ENCODE measurements around the gene NDUFA5. TPM values are rescaled to one million over a fixed set of nuclear protein-coding genes. Genes with fewer than 3 reads are reported as not detected.

NDUFA5 gene
- total RNA-seq, 4 donors from 2014 or later = 29.9 to 78.3 (median 56.8) TPM

GRCh38 chr7:123498031-123498430, 59.6 kb downstream of the NDUFA5 start:
- in situ Hi-C loops (cut with MboI; ENCODE audit: low pct_ligation_motif_present in 1 of 4, low pct_unique_long_range_greater_than_20kb in 1 of 4, low sequenced_read_pairs in 3 of 4) = loop anchor here in 1 of 4 donors (10.0 kb wide), 1 partner anchor 367 kb away; no protein-coding TSS in a partner anchor
- H3K36me3 ChIP-seq = no peaks in the 10 kb centered on the region
- H3K4me1 ChIP-seq = peaks cover 0 to 6% (median 2%) of the 10 kb centered on the region in 4 donors
- no peak for TF ChIP-seq POLR2A (IDR thresholded peaks at IDR 0.05)
- no peak for TF ChIP-seq EP300 (IDR thresholded peaks at IDR 0.05; ENCODE audit: low read depth)
- TF ChIP-seq CTCF (IDR thresholded peaks at IDR 0.05) = no peak
- TF ChIP-seq POLR2AphosphoS5 (IDR thresholded peaks at IDR 0.05) = no peak
- 96% methylated on average over 1 of the region's 1 CpG; no CpG with 5 or more reads in 1 of the 2 donors for WGBS, 2 donors (ENCODE audit: low coverage in 1 of 2)
- no peaks in the 10 kb centered on the region for H3K9me3 ChIP-seq
- no peak for DNase-seq
- no peak overlapping the region for H3K27ac ChIP-seq
- no peak overlapping the region for H3K4me3 ChIP-seq
- no peaks in the 10 kb centered on the region for H3K27me3 ChIP-seq
- intact Hi-C loops (cut with DNase I; ENCODE audit: low total_unique reads) = no loop called here

- peaks cover 0 to 6% (median 2%) of the 10 kb centered on the region in 4 donors for H3K4me1 ChIP-seq
- DNase-seq = peak; percentile 13
- no peak overlapping the region for H3K27ac ChIP-seq
- TF ChIP-seq CTCF (IDR thresholded peaks at IDR 0.05) (peak; percentile 54 to 73 (median 71)), POLR2AphosphoS5 (IDR thresholded peaks at IDR 0.05) (no peak)
- no peaks in the 10 kb centered on the region for H3K36me3 ChIP-seq
- H3K27me3 ChIP-seq = no peaks in the 10 kb centered on the region
- intact Hi-C loops (cut with DNase I; ENCODE audit: low total_unique reads) (no loop called here), in situ Hi-C loops (cut with MboI; ENCODE audit: low pct_ligation_motif_present in 1 of 4, low pct_unique_long_range_greater_than_20kb in 1 of 4, low sequenced_read_pairs in 3 of 4) (loop anchor here in 1 of 4 donors (10.0 kb wide), 1 partner anchor 371 kb away; no protein-coding TSS in a partner anchor)
- WGBS, 2 donors (ENCODE audit: low coverage in 1 of 2) = 2 to 9% methylated on average over 3 of the region's 3 CpGs
- no peaks in the 10 kb centered on the region for H3K9me3 ChIP-seq
- no peak overlapping the region for H3K4me3 ChIP-seq
These were observed 63.3 kb downstream of the NDUFA5 start for GRCh38 chr7:123494193-123494796.

GRCh38 chr7:123492485-123492884, 65.1 kb downstream of the NDUFA5 start:
- H3K4me3 ChIP-seq = no peak overlapping the region
- intact Hi-C loops (cut with DNase I; ENCODE audit: low total_unique reads) = no loop called here
- in situ Hi-C loops (cut with MboI; ENCODE audit: low pct_ligation_motif_present in 1 of 4, low pct_unique_long_range_greater_than_20kb in 1 of 4, low sequenced_read_pairs in 3 of 4) = loop anchor here in 1 of 4 donors (10.0 kb wide), 1 partner anchor 372 kb away; no protein-coding TSS in a partner anchor
- no peak for TF ChIP-seq EP300 (IDR thresholded peaks at IDR 0.05; ENCODE audit: low read depth)
- TF ChIP-seq POLR2A (IDR thresholded peaks at IDR 0.05) = no peak
- TF ChIP-seq POLR2AphosphoS5 (IDR thresholded peaks at IDR 0.05) = no peak
- no peak for TF ChIP-seq CTCF (IDR thresholded peaks at IDR 0.05)
- WGBS, 2 donors (ENCODE audit: low coverage in 1 of 2) = 58 to 66% methylated on average over 2 to 3 of the region's 3 CpGs
- no peaks in the 10 kb centered on the region for H3K9me3 ChIP-seq
- no peak for DNase-seq
- peaks cover 0 to 6% (median 2%) of the 10 kb centered on the region in 4 donors for H3K4me1 ChIP-seq
- H3K27me3 ChIP-seq = no peaks in the 10 kb centered on the region
- H3K27ac ChIP-seq = no peak overlapping the region
- H3K36me3 ChIP-seq = no peaks in the 10 kb centered on the region

Other genes with a start within 250 kb of the NDUFA5 start
- gene IQUB, start 23.2 kb downstream of the NDUFA5 start, total RNA-seq = under 1 TPM in 2 of 4 donors, not detected in 2; 0.14 to 0.32 TPM
- not detected for gene ASB15, start 44.0 kb upstream of the NDUFA5 start, total RNA-seq
- gene LMOD2, start 98.0 kb upstream of the NDUFA5 start, total RNA-seq = under 1 TPM in 1 of 4 donors, not detected in 3; 0.41 TPM
- gene WASL, start 191.2 kb upstream of the NDUFA5 start, total RNA-seq = 10 to 100 TPM; 30.1 to 97.8 (median 65.7) TPM